ENCODE data around the gene BBS9.
"Not testable (repeated sequence)": the region's sequence is repeated elsewhere in the genome, so short reads cannot be mapped to it uniquely, and the experiment has no call there.

The BBS9 gene

GRCh38 chr7:33251301-33251700, 121.9 kb downstream of the BBS9 start:
- Histone ChIP-seq H3K4me2 (ENCODE audit: low read length) (no peak overlapping the region), H3K4me3 (ENCODE audit: low read length) (no peak overlapping the region), H2AFZ (ENCODE audit: low read depth, low read length) (no peak overlapping the region), H3K9ac (ENCODE audit: low read length) (no peak overlapping the region), H3K79me2 (ENCODE audit: low read length) (no peaks in the 10 kb centered on the region), H3K9me3 (ENCODE audit: insufficient read depth, low read length) (no peaks in the 10 kb centered on the region), H3K4me1 (ENCODE audit: low read length) (no peaks in the 10 kb centered on the region), H3K27ac (ENCODE audit: low read length) (no peak overlapping the region), H3K27me3 (ENCODE audit: low read depth, low read length) (no peaks in the 10 kb centered on the region), H4K20me1 (ENCODE audit: insufficient read depth, low read length) (no peaks in the 10 kb centered on the region), H3K36me3 (replicated peaks; ENCODE audit: low read depth, low read length) (no peaks in the 10 kb centered on the region)
- no peak for TF ChIP-seq CTCF (IDR thresholded peaks at IDR 0.05; ENCODE audit: low read depth, low read length)
- no peak for TF ChIP-seq EZH2phosphoT487 (IDR thresholded peaks at IDR 0.05; ENCODE audit: low read depth)

- Histone ChIP-seq H3K36me3 (replicated peaks; ENCODE audit: low read depth, low read length) (no peaks in the 10 kb centered on the region), H3K9me3 (ENCODE audit: insufficient read depth, low read length) (no peaks in the 10 kb centered on the region), H3K9ac (ENCODE audit: low read length) (no peak overlapping the region), H3K27ac (ENCODE audit: low read length) (no peak overlapping the region), H2AFZ (ENCODE audit: low read depth, low read length) (no peak overlapping the region), H3K4me1 (ENCODE audit: low read length) (peaks cover 8% of the 10 kb centered on the region), H3K4me2 (ENCODE audit: low read length) (no peak overlapping the region), H3K27me3 (ENCODE audit: low read depth, low read length) (no peaks in the 10 kb centered on the region), H3K79me2 (ENCODE audit: low read length) (no peaks in the 10 kb centered on the region), H4K20me1 (ENCODE audit: insufficient read depth, low read length) (no peaks in the 10 kb centered on the region), H3K4me3 (ENCODE audit: low read length) (no peak overlapping the region)
- TF ChIP-seq CTCF (IDR thresholded peaks at IDR 0.05; ENCODE audit: low read depth, low read length): no peak
- TF ChIP-seq EZH2phosphoT487 (IDR thresholded peaks at IDR 0.05; ENCODE audit: low read depth): no peak
These were observed 129.2 kb downstream of the BBS9 start for GRCh38 chr7:33258491-33258951.

GRCh38 chr7:33261585-33261984, 132.2 kb downstream of the BBS9 start:
- Histone ChIP-seq H3K4me3 (ENCODE audit: low read length) (no peak overlapping the region), H3K9me3 (ENCODE audit: insufficient read depth, low read length) (no peaks in the 10 kb centered on the region), H3K4me1 (ENCODE audit: low read length) (peaks cover 8% of the 10 kb centered on the region), H2AFZ (ENCODE audit: low read depth, low read length) (no peak overlapping the region), H3K79me2 (ENCODE audit: low read length) (no peaks in the 10 kb centered on the region), H3K36me3 (replicated peaks; ENCODE audit: low read depth, low read length) (no peaks in the 10 kb centered on the region), H3K27ac (ENCODE audit: low read length) (no peak overlapping the region), H4K20me1 (ENCODE audit: insufficient read depth, low read length) (no peaks in the 10 kb centered on the region), H3K27me3 (ENCODE audit: low read depth, low read length) (no peaks in the 10 kb centered on the region), H3K9ac (ENCODE audit: low read length) (no peak overlapping the region), H3K4me2 (ENCODE audit: low read length) (no peak overlapping the region; the same call in 1 of the 2 replicates)
- TF ChIP-seq CTCF (IDR thresholded peaks at IDR 0.05; ENCODE audit: low read depth, low read length) (no peak), EZH2phosphoT487 (IDR thresholded peaks at IDR 0.05; ENCODE audit: low read depth) (no peak)

GRCh38 chr7:33262476-33262875, 133.1 kb downstream of the BBS9 start:
- Histone ChIP-seq H3K4me2 (ENCODE audit: low read length) (no peak overlapping the region), H3K27me3 (ENCODE audit: low read depth, low read length) (no peaks in the 10 kb centered on the region), H2AFZ (ENCODE audit: low read depth, low read length) (no peak overlapping the region), H3K9ac (ENCODE audit: low read length) (no peak overlapping the region), H3K27ac (ENCODE audit: low read length) (no peak overlapping the region), H3K4me1 (ENCODE audit: low read length) (peaks cover 8% of the 10 kb centered on the region), H4K20me1 (ENCODE audit: insufficient read depth, low read length) (no peaks in the 10 kb centered on the region), H3K79me2 (ENCODE audit: low read length) (no peaks in the 10 kb centered on the region), H3K36me3 (replicated peaks; ENCODE audit: low read depth, low read length) (no peaks in the 10 kb centered on the region), H3K4me3 (ENCODE audit: low read length) (no peak overlapping the region), H3K9me3 (ENCODE audit: insufficient read depth, low read length) (no peaks in the 10 kb centered on the region)
- TF ChIP-seq EZH2phosphoT487 (IDR thresholded peaks at IDR 0.05; ENCODE audit: low read depth) (no peak), CTCF (IDR thresholded peaks at IDR 0.05; ENCODE audit: low read depth, low read length) (no peak)

GRCh38 chr7:33271839-33272371, 142.5 kb downstream of the BBS9 start:
- not testable (repeated sequence) for H3K79me2 ChIP-seq (ENCODE audit: low read length); H3K9ac ChIP-seq (ENCODE audit: low read length); H3K9me3 ChIP-seq (ENCODE audit: insufficient read depth, low read length); H2AFZ ChIP-seq (ENCODE audit: low read depth, low read length); H3K27me3 ChIP-seq (ENCODE audit: low read depth, low read length); H3K27ac ChIP-seq (ENCODE audit: low read length); H3K4me2 ChIP-seq (ENCODE audit: low read length); H3K4me1 ChIP-seq (ENCODE audit: low read length); H3K4me3 ChIP-seq (ENCODE audit: low read length); H3K36me3 ChIP-seq (replicated peaks; ENCODE audit: low read depth, low read length); H4K20me1 ChIP-seq (ENCODE audit: insufficient read depth, low read length)

Measured in OCI-LY3 (cell line).